WI38 (cell line): ENCODE measurements around the gene RNFT2.

Experiments
- H3K4me3 ChIP-seq: 2 replicates; pipeline ENCODE4 v1.5.1; 2011; ENCODE audit warnings: low read depth, mild to moderate bottlenecking, control low read depth, low read length
- CTCF ChIP-seq: IDR thresholded peaks from 2 replicates; pipeline ENCODE4 v1.5.1; 2012; ENCODE audit warnings: low read depth, mild to moderate bottlenecking, control low read depth, low read length

The RNFT2 gene

GRCh38 chr12:116710370-116711150, 27.6 kb upstream of the RNFT2 start:
- no peak overlapping the region for H3K4me3 ChIP-seq
- no peak for TF ChIP-seq CTCF

GRCh38 chr12:116712458-116713303, 25.4 kb upstream of the RNFT2 start:
- TF ChIP-seq CTCF, result no peak
- no peak overlapping the region for H3K4me3 ChIP-seq

GRCh38 chr12:116713527-116713926, 24.6 kb upstream of the RNFT2 start:
- H3K4me3 ChIP-seq, result no peak overlapping the region
- no peak for TF ChIP-seq CTCF

- no peak for TF ChIP-seq CTCF
- no peak overlapping the region for H3K4me3 ChIP-seq
Measured at GRCh38 chr12:116714175-116714574, 23.9 kb upstream of the RNFT2 start.

- TF ChIP-seq CTCF, result no peak
- no peak overlapping the region for H3K4me3 ChIP-seq
Measured at GRCh38 chr12:116717466-116718437, 20.4 kb upstream of the RNFT2 start.

- H3K4me3 ChIP-seq, result no peak overlapping the region
- no peak for TF ChIP-seq CTCF
Measured at GRCh38 chr12:116718655-116719454, 19.3 kb upstream of the RNFT2 start.
